NCI-H345 treated with DMSO at 0.1 percent for 48 hours (cell line): ENCODE measurements around the gene TMEM108.

ENCODE experiments used
- DNase-seq: peaks from one replicate; lab custom pipeline; 2025; ENCODE audit not compliant: unreplicated experiment; lab: John Stamatoyannopoulos, UW

Gene TMEM108

GRCh38 chr3:133377396-133377795 lies 339.2 kb downstream of the TMEM108 start:
- no peak for DNase-seq

- DNase-seq: no peak
These were observed 341.7 kb downstream of the TMEM108 start for GRCh38 chr3:133379926-133380325.

DNA sequence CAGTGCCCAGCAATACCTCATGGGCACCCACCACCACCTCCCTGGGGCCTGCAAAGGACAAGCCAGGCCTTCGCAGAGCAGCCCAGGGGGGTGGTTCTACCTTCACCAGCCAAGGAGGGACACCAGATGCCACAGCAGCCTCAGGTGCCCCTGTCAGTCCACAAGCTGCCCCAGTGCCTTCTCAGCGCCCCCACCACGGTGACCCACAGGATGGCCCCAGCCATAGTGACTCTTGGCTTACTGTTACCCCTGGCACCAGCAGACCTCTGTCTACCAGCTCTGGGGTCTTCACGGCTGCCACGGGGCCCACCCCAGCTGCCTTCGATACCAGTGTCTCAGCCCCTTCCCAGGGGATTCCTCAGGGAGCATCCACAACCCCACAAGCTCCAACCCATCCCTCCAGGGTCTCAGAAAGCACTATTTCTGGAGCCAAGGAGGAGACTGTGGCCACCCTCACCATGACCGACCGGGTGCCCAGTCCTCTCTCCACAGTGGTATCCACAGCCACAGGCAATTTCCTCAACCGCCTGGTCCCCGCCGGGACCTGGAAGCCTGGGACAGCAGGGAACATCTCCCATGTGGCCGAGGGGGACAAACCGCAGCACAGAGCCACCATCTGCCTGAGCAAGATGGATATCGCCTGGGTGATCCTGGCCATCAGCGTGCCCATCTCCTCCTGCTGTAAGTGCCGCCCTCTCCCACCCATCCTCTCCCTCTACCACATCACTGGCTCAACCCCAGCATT lies 342.5 kb downstream of the TMEM108 start:
- no peak for DNase-seq

DNA sequence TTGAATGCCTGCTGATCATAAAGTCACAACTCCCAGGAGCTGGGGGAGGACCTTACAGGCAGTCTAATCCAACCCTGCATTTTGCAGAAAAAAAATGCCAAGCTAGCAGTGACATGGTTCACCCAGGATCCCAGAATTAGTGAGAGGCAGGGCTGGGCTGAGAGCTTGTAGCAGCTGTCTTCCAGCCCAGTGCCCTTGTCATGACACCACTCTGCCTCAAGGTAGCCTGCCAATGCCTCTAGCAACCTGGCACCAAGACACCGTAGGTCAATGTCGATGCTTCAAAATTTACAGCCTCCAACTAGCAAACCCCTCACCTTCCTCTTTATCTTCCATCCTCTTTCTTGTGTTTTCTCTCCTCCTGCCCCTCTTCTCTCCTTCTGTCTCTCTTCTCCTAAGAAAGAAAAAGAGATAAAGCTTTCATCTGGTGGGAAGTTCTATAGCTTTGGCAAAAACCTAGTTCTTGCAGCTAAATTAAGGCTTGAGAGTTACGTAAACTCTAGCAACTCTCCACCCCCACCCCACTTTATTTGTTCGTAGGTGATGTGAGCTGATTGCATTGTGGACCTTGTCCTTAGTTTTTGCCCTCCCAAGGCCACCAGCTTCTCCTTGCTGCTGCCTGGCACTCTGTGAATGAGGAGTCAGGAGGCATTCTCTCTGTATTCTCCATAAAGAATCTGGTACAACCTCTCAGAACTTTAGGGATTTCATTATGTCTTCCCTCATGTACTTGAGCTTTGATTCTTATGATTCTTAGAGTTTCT lies 343.3 kb downstream of the TMEM108 start:
- DNase-seq: no peak

DNA sequence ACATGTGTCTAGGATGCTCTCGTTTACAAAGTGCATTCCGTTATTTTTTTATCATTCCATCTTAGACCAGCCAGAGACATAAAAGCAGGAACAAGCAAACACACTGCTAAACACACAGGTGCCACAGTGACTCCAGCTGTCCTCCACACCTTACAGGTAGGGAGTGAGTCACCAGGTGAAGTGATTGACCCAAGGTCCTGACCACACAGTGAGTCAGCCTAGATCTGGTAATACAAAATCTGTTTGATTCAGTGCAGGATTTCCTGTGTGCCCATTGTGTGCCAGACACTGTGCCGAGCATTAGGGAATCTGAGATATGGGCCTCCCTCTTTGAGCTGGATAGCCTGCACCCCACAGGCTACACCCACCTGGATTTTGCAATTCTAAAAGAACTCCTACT lies 345.0 kb downstream of the TMEM108 start:
- no peak for DNase-seq

- no peak for DNase-seq
These were observed 345.6 kb downstream of the TMEM108 start for GRCh38 chr3:133383741-133384140.

- no peak for DNase-seq
These were observed 346.3 kb downstream of the TMEM108 start for GRCh38 chr3:133384331-133385027.

GRCh38 chr3:133386876-133387275 lies 348.7 kb downstream of the TMEM108 start:
- no peak for DNase-seq

- no peak for DNase-seq
These were observed 349.1 kb downstream of the TMEM108 start for GRCh38 chr3:133387341-133387740.

DNA sequence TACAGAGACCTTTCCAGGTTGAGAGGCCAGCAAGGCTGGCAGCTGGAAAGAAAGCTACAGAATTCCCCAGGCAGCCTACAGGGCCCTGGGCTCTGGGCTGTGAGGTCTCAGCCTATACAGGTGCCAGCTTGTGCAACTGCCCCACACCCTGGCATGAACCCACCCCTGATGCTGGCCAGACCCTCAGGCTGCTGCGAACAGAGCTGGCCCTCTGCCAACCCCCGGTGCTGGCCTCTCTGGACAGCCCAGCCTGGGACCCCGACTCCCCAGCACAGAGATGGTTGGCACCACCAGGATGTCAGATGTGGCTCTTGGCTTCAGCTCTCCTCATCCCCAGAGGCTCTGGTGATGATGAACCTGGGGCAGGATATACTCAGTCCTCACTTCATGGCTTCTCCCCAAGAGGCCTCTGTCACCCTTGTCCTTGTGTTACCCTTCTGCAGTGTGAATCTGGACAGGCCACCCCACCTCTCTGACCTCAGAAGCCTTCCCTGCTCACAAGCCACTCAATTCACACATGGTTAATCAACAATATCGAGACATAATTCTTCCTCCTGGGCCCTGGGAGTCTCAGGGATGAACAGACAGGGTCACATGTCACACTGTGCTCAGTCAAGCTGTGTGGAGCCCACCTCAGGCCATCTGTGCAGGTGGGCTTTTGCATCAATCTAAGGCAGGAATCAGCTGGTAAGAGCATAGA lies 350.7 kb downstream of the TMEM108 start:
- no peak for DNase-seq

GRCh38 chr3:133390715-133391114 lies 352.5 kb downstream of the TMEM108 start:
- no peak for DNase-seq

- no peak for DNase-seq
These were observed 355.0 kb downstream of the TMEM108 start for GRCh38 chr3:133393204-133393603.

GRCh38 chr3:133393691-133394474 lies 355.7 kb downstream of the TMEM108 start:
- DNase-seq: no peak

DNA sequence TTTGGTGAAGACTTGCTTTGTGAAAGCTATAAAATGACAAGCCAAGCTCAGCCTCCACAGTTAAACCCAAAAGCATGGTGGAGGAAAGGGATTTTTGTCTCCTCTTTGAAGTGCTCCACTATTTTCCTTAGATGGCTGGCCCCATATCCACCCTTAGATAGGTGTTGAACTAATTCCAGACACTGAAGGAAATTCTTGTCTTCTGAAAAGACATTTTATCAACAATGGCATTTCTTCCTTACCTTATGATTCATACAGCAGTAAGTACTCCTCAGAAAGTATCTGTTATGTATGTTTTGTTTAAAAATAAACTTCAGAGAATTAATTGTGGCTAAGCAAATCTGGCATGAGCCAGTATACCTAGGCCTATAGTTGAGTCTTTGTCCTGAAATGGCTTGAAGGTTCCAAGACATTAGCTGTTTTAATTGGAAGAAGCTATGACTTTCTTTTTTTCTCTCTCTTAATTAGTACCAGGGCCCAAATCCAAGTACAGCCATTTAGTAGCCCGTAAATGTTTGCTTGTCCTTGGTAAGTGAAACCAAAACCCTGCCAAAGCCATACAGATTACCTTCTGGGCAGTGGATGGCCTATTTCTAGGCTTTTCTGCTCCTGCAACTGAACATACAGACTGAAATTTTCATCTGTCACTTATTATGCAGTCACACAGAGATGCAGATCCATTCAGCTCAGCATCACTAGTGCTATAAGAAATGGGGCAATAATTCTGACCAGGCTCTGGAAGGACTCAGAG lies 356.5 kb downstream of the TMEM108 start:
- no peak for DNase-seq

- no peak for DNase-seq
These were observed 358.7 kb downstream of the TMEM108 start for GRCh38 chr3:133396906-133397305.

- DNase-seq: no peak
These were observed 361.9 kb downstream of the TMEM108 start, which contains the start of gene BFSP2 for GRCh38 chr3:133400006-133400515. Gene BFSP2, plus strand, starts transcription at chr3:133400056. Its CDS starts 28 bp downstream, at chr3:133400084.

DNA sequence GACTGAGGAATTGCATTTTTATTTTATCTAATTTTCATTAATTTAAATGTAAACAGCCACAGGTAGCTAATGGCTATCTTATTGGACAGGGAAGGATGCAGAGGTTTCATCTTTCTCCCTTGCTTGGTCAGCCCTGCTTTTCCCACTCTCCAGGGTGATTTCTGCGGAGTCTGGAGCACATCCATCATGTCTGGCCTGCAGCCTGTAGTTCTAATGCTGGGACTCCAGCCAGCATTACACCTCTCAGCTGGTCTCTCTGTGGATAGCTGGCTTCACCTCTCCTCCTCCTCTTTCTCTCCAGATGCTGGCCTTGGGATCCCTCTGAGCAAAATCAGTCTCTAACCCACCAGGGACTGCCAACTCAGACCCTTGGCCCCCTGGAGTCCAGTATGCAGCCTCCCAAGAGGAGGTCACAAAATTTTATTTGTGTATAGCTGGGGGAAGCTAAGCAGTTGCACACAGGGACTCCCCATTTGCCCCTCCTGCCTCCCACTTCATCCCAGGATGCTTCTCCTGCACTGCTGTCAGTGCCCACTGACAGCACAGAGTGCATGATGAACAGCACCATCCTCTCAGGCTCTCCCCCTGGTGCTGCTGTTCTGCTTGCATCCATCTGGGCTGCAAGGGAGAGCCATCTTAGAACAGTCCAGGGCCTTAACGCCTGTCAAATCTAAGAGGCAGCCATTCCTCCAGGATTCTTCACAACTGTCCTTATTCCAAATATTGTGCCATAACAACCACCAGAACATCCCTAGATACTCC lies 363.4 kb downstream of the TMEM108 start:
- DNase-seq: no peak

- DNase-seq: no peak
These were observed 366.7 kb downstream of the TMEM108 start for GRCh38 chr3:133404920-133405319.

GRCh38 chr3:133408366-133408765 lies 370.2 kb downstream of the TMEM108 start:
- DNase-seq: no peak
